HCT116 (cell line): ENCODE results near the gene MSTO1. TPM values are rescaled to one million over a fixed set of nuclear protein-coding genes. Genes with fewer than 3 reads are reported as not detected.

Experiments
- ATAC-seq: fragments of 200-7000 bp; cut with Tn5 transposase; 2 replicates; pipeline ENCODE4 v1.9.1; 2020; ENCODE audit warnings: mild to moderate bottlenecking, moderate library complexity
- BruUV-seq: library from RNA; stranded (reverse); fragments of 400-500 nt; replicated peaks from 2 replicates; lab custom pipeline; 2021; lab: Mats Ljungman, UMichigan
- CTCF ChIA-PET: fragments of 300-600 bp; sonication (Branson Sonifier 250); formaldehyde crosslinking; loops from one replicate; lab custom pipeline; 2021; ENCODE audit warnings: antibody characterized with exemption; lab: Charles Lee
- POLR2A ChIA-PET: fragments of 300-600, 350-600 bp; sonication (Branson Sonifier 250); formaldehyde crosslinking; loops from one replicate; lab custom pipeline; 2021; ENCODE audit warnings: antibody characterized with exemption; lab: Charles Lee
- RAD21 ChIA-PET, 2 experiments: fragments of 300-600 bp; sonication (Branson Sonifier 250); formaldehyde crosslinking; loops; one replicate each; lab custom pipeline; 2023; ENCODE audit warnings: low total read pairs in 2 of 2; ENCODE audit not compliant: uncharacterized antibody in 2 of 2, unreplicated experiment in 2 of 2, low non-redundant PET in 1 of 2; lab: Charles Lee
- DNase-seq: peaks from one replicate; pipeline ENCODE4 v3.0.0-alpha.2; 2010; ENCODE audit warnings: low read depth, low spot score
- H2AFZ ChIP-seq: fragments of 200-600 bp; shearing (Covaris generic), sonication (generic); 2 replicates; pipeline ENCODE4 v1.6.1; 2017; ENCODE audit warnings: low read depth, mixed run types, mixed read lengths, antibody characterized with exemption, low read length; ENCODE audit not compliant: poor library complexity, severe bottlenecking
- H3K27ac ChIP-seq: 2 replicates; pipeline ENCODE4 v1.5.1; 2012; ENCODE audit warnings: low read depth, low read length
- H3K27me3 ChIP-seq: fragments of 200-600 bp; sonication (generic); 2 replicates; pipeline ENCODE4 v1.6.1; 2016; ENCODE audit warnings: mixed run types, low read length, mixed read lengths; ENCODE audit not compliant: insufficient read depth
- H3K36me3 ChIP-seq, 2 experiments: fragments of 200-500 bp in 1 of 2; fragments of 200-600 bp in 1 of 2; sonication (Bioruptor generic) in 1 of 2; sonication (generic) in 1 of 2; 2 replicates each; pipeline versions ENCODE4 v1.5.1 to v1.6.1; 2014 to 2016; ENCODE audit warnings: low read length in 2 of 2, inconsistent platforms in 1 of 2, mixed read lengths in 1 of 2, mixed run types in 1 of 2; ENCODE audit not compliant: insufficient read depth in 2 of 2, control insufficient read depth in 1 of 2
- H3K4me1 ChIP-seq, 2 experiments: fragments of 200-600 bp in 1 of 2; sonication (generic) in 1 of 2; 2 replicates each; pipeline versions ENCODE4 v1.5.1 to v1.6.1; 2012 to 2017; ENCODE audit warnings: low read length in 2 of 2, inconsistent platforms in 1 of 2, mild to moderate bottlenecking in 1 of 2, mixed read lengths in 1 of 2, mixed run types in 1 of 2, moderate library complexity in 1 of 2; ENCODE audit not compliant: insufficient read depth in 2 of 2, control insufficient read depth in 1 of 2
- H3K4me2 ChIP-seq: fragments of 200-600 bp; sonication (generic); 2 replicates; pipeline ENCODE4 v1.6.1; 2017; ENCODE audit warnings: mixed run types, low read length, mixed read lengths
- H3K4me3 ChIP-seq, 2 experiments: fragments of 200-600 bp in 1 of 2; sonication (generic) in 1 of 2; replicated peaks in 1 of 2; 2 replicates each; pipeline ENCODE4 v1.5.1; 2011 to 2016; ENCODE audit warnings: low read length in 2 of 2, control low read depth in 1 of 2, low read depth in 1 of 2, mild to moderate bottlenecking in 1 of 2, mixed read lengths in 1 of 2, mixed run types in 1 of 2
- H3K79me2 ChIP-seq: fragments of 200-600 bp; sonication (generic); 2 replicates; pipeline ENCODE4 v1.6.1; 2017; ENCODE audit warnings: mild to moderate bottlenecking, mixed run types, low read length, moderate library complexity, mixed read lengths; ENCODE audit not compliant: insufficient read depth
- H3K9ac ChIP-seq: fragments of 200-600 bp; sonication (generic); 2 replicates; pipeline ENCODE4 v1.6.1; 2016; ENCODE audit warnings: low read length, mixed read lengths
- H3K9me2 ChIP-seq: fragments of 200-600 bp; sonication (generic), shearing (Covaris generic); 2 replicates; pipeline ENCODE4 v1.6.1; 2017; ENCODE audit warnings: mixed run types, mild to moderate bottlenecking, moderate library complexity; ENCODE audit not compliant: insufficient read depth
- H3K9me3 ChIP-seq, 2 experiments: fragments of 200-500 bp in 1 of 2; fragments of 200-600 bp in 1 of 2; sonication (Bioruptor generic) in 1 of 2; sonication (generic) in 1 of 2; 2 replicates each; pipeline ENCODE4 v1.6.1; 2014 to 2017; ENCODE audit warnings: low read length in 2 of 2, mixed read lengths in 2 of 2, inconsistent platforms in 1 of 2, low read depth in 1 of 2, mild to moderate bottlenecking in 1 of 2, mixed run types in 1 of 2, moderate library complexity in 1 of 2; ENCODE audit not compliant: control insufficient read depth in 1 of 2, insufficient read depth in 1 of 2
- H4K20me1 ChIP-seq: fragments of 200-600 bp; sonication (generic), shearing (Covaris generic); 2 replicates; pipeline ENCODE4 v1.6.1; 2017; ENCODE audit warnings: mixed run types, mild to moderate bottlenecking, moderate library complexity; ENCODE audit not compliant: insufficient read depth
- CEBPB ChIP-seq: IDR thresholded peaks from 2 replicates; pipeline ENCODE4 v1.6.1; 2012; ENCODE audit warnings: low read depth
- EGR1 ChIP-seq: IDR thresholded peaks from 2 replicates; pipeline ENCODE4 v1.6.1; 2012; ENCODE audit warnings: low read depth
- ELF1 ChIP-seq: IDR thresholded peaks from 2 replicates; pipeline ENCODE4 v1.6.1; 2012; ENCODE audit warnings: low read depth, borderline replicate concordance
- EZH2 ChIP-seq: fragments of 200-600 bp; sonication (generic); IDR thresholded peaks from 2 replicates; pipeline ENCODE4 v1.6.1; 2017; ENCODE audit warnings: antibody characterized with exemption, mixed run types
- EZH2phosphoT487 ChIP-seq: fragments of 200-600 bp; IDR thresholded peaks from 2 replicates; pipeline ENCODE4 v1.6.1; 2018; ENCODE audit warnings: antibody characterized with exemption, borderline replicate concordance
- FOSL1 ChIP-seq: IDR thresholded peaks from 2 replicates; pipeline ENCODE4 v1.6.1; 2012; ENCODE audit warnings: low read depth
- POLR2A ChIP-seq: IDR thresholded peaks from 2 replicates; pipeline ENCODE4 v1.7.0; 2011; ENCODE audit warnings: borderline replicate concordance; ENCODE audit not compliant: insufficient read depth, insufficient read length; ENCODE audit errors: extremely low read depth
- RAD21 ChIP-seq: IDR thresholded peaks from 2 replicates; pipeline ENCODE4 v1.6.1; 2012; ENCODE audit warnings: low read depth, mild to moderate bottlenecking
- SIN3A ChIP-seq: IDR thresholded peaks from 2 replicates; pipeline ENCODE4 v1.6.1; 2012; ENCODE audit warnings: low read depth
- SP1 ChIP-seq: IDR thresholded peaks from 2 replicates; pipeline ENCODE4 v1.6.1; 2012; ENCODE audit warnings: low read depth
- TCF7L2 ChIP-seq: IDR thresholded peaks from 2 replicates; pipeline ENCODE4 v1.7.0; 2011; ENCODE audit warnings: borderline replicate concordance, inconsistent platforms; ENCODE audit not compliant: insufficient read depth, insufficient read length; ENCODE audit errors: extremely low read depth
- YY1 ChIP-seq: IDR thresholded peaks from 2 replicates; pipeline ENCODE4 v1.6.1; 2011; ENCODE audit warnings: low read length, low read depth, moderate library complexity, mild to moderate bottlenecking; ENCODE audit not compliant: insufficient replicate concordance; ENCODE audit errors: extremely low read depth
- ZNF274 ChIP-seq: fragments of 200-500 bp; sonication (Bioruptor generic); IDR thresholded peaks from 2 replicates; pipeline ENCODE4 v1.6.1; 2014; ENCODE audit warnings: mild to moderate bottlenecking, low read depth, low read length, inconsistent platforms
- intact Hi-C: fragments of 100-400 bp; cut with micrococcal nuclease; formaldehyde crosslinking; loops from 2 replicates; pipeline ENCODE4 v1.10.0; 2022
- total RNA-seq: library from RNA; stranded (reverse); gene quantifications from one replicate; pipeline ENCODE4 v1.2.1, GENCODE V29; 2021; ENCODE audit not compliant: unreplicated experiment
- TF ChIP-seq, protein P1 (sequence below): IDR thresholded peaks from 2 replicates; pipeline ENCODE4 v1.6.1; 2012
- TF ChIP-seq, protein P2 (sequence below), 3 experiments: fragments of 200-600 bp in 1 of 3; sonication (generic) in 1 of 3; IDR thresholded peaks in 2 of 3; conservative IDR thresholded peaks in 1 of 3; 2 replicates each; pipeline ENCODE4 v1.5.1; 2012 to 2017; ENCODE audit warnings: low read depth in 2 of 3, low read length in 2 of 3, antibody characterized with exemption in 1 of 3, borderline replicate concordance in 1 of 3, control low read depth in 1 of 3, mild to moderate bottlenecking in 1 of 3, mixed read lengths in 1 of 3, mixed run types in 1 of 3, moderate library complexity in 1 of 3; ENCODE audit not compliant: insufficient read depth in 1 of 3

Gene MSTO1
- total RNA-seq, 1 experiment from 2014 or later: 56.4 TPM

DNA sequence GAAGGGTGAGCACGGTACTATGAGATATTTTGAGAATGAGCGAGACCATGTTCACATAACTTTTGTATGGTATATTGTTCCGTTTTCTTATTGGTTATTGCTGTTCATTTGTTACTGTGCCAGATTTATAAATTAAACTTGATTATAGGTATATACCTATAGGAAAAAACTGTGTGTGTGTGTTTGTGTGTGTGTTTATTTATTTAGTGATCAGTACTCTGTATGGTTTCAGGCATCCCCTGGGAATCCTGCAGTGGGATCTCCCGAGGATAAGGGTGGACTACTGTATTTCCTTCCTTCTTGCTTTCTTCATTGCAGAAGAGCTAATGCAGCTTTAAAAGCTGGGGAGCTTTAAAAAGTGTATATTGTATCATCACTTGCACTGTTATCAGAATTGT lies 39.4 kb upstream of the MSTO1 start:
- no peak for TF ChIP-seq EGR1
- no peak for TF ChIP-seq EZH2phosphoT487
- no peak for TF ChIP-seq POLR2A
- TF ChIP-seq, protein P1, sequence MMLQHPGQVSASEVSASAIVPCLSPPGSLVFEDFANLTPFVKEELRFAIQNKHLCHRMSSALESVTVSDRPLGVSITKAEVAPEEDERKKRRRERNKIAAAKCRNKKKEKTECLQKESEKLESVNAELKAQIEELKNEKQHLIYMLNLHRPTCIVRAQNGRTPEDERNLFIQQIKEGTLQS: no peak
- TF ChIP-seq EZH2: no peak
- no peak for TF ChIP-seq ELF1
- no peak for TF ChIP-seq CEBPB
- TF ChIP-seq SIN3A: no peak
- Histone ChIP-seq H3K4me2 (no peak overlapping the region), H3K79me2 (peaks cover 55% of the 10 kb centered on the region), H2AFZ (no peak overlapping the region), H3K9me3 (no peaks in the 10 kb centered on the region), H3K9me2 (no peaks in the 10 kb centered on the region), H3K4me1 (peaks cover 3 to 11% of the 10 kb centered on the region in 2 experiments; a peak in 3 of 4 replicates), H4K20me1 (no peaks in the 10 kb centered on the region), H3K4me3 (no peak overlapping the region), H3K36me3 (0 out of 4 replicates have a peak, but pooled peaks cover 0 to 7% of the 10 kb centered on the region in 2 experiments), H3K27me3 (no peaks in the 10 kb centered on the region), H3K9ac (no peak overlapping the region), H3K27ac (no peak overlapping the region)
- RAD21 ChIA-PET: no interaction called here
- POLR2A ChIA-PET: no interaction called here
- intact Hi-C loops: no loop called here
- CTCF ChIA-PET: no interaction called here
- ATAC-seq: no peak
- DNase-seq: no peak
- no TSS peak for BruUV-seq

DNA sequence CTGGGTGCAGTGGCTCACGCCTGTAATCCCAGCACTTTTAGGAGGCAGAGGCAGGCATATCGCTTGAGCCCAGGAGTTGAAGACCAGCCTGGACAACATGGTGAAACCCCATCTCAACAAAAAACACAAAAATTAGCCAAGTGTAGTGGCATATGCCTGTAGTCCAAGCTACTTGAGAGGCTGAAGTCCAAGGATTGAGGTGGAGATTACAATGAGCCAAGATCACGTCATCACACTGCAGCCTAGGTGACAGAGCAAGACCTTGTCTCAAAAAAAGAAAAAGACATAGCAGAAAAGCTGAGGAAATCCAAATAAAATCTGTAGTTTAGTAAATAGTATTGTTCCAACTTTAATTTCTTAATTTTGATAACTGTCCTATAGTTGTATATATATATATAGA lies 35.9 kb upstream of the MSTO1 start:
- Histone ChIP-seq H3K9ac (no peak overlapping the region), H3K4me3 (no peak overlapping the region), H3K27ac (no peak overlapping the region), H3K4me2 (no peak overlapping the region), H3K27me3 (no peaks in the 10 kb centered on the region), H2AFZ (no peak overlapping the region), H3K36me3 (0 out of 4 replicates have a peak, but pooled peaks cover 0 to 7% of the 10 kb centered on the region in 2 experiments), H3K79me2 (peaks cover 29% of the 10 kb centered on the region), H3K4me1 (peaks cover 3 to 11% of the 10 kb centered on the region in 2 experiments; a peak in 3 of 4 replicates), H3K9me3 (no peaks in the 10 kb centered on the region), H4K20me1 (no peaks in the 10 kb centered on the region), H3K9me2 (no peaks in the 10 kb centered on the region)
- ChIA-PET CTCF (interaction anchor here (1.4 kb wide), 1 partner anchor 323 kb away, joined by 4 read pairs; no protein-coding TSS in a partner anchor), RAD21 (no interaction called here), POLR2A (no interaction called here)
- no TSS peak for BruUV-seq
- no peak for ATAC-seq
- no peak for DNase-seq
- intact Hi-C loops: no loop called here
- TF ChIP-seq, protein P1: no peak
- TF ChIP-seq EGR1: no peak
- TF ChIP-seq YY1: no peak
- no peak for TF ChIP-seq SP1
- TF ChIP-seq EZH2: no peak
- TF ChIP-seq SIN3A: no peak
- TF ChIP-seq, protein P2, sequence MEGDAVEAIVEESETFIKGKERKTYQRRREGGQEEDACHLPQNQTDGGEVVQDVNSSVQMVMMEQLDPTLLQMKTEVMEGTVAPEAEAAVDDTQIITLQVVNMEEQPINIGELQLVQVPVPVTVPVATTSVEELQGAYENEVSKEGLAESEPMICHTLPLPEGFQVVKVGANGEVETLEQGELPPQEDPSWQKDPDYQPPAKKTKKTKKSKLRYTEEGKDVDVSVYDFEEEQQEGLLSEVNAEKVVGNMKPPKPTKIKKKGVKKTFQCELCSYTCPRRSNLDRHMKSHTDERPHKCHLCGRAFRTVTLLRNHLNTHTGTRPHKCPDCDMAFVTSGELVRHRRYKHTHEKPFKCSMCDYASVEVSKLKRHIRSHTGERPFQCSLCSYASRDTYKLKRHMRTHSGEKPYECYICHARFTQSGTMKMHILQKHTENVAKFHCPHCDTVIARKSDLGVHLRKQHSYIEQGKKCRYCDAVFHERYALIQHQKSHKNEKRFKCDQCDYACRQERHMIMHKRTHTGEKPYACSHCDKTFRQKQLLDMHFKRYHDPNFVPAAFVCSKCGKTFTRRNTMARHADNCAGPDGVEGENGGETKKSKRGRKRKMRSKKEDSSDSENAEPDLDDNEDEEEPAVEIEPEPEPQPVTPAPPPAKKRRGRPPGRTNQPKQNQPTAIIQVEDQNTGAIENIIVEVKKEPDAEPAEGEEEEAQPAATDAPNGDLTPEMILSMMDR (IDR thresholded peaks at IDR 0.05 in 2 of 3, conservative IDR thresholded peaks at IDR 0.05 in 1 of 3; ENCODE audit: borderline replicate concordance in 1 of 3, insufficient read depth in 1 of 3, low read depth in 2 of 3, low read length in 2 of 3): no peak
- no peak for TF ChIP-seq CEBPB
- no peak for TF ChIP-seq POLR2A
- TF ChIP-seq FOSL1: no peak
- no peak for TF ChIP-seq RAD21
- TF ChIP-seq TCF7L2: no peak
- no peak for TF ChIP-seq ZNF274
